GM12892 (cell line): Measurements from ENCODE around the gene TTC9B.

Experiments used
- POLR2A ChIP-seq: IDR thresholded peaks from 2 replicates; pipeline ENCODE4 v1.6.1; 2011; ENCODE audit warnings: low read depth, low read length, control low read depth
- TAF1 ChIP-seq: IDR thresholded peaks from 2 replicates; pipeline ENCODE4 v1.6.1; 2011; ENCODE audit warnings: low read depth, mild to moderate bottlenecking, control low read depth, low read length, borderline replicate concordance

- no peak for TF ChIP-seq POLR2A
- TF ChIP-seq TAF1 = no peak
These were observed 24.3 kb upstream of the TTC9B start for GRCh38 chr19:40242480-40242879.
